Endothelial cell of umbilical vein (primary cell): Measurements from ENCODE around the gene KAT7. TPM values are rescaled to one million over a fixed set of nuclear protein-coding genes. Genes with fewer than 3 reads are reported as not detected.

Experiments used
- BruUV-seq: library from RNA; stranded (reverse); fragments of 400-500 nt; replicated peaks from 2 replicates; lab custom pipeline; 2021; lab: Mats Ljungman, UMichigan
- CTCF ChIA-PET: fragments of 300-600, 350-600 bp; sonication (Branson Sonifier 250); formaldehyde crosslinking; loops from one replicate; lab custom pipeline; 2021; ENCODE audit warnings: antibody characterized with exemption, inconsistent platforms; lab: Charles Lee
- POLR2A ChIA-PET: fragments of 300-600, 350-600 bp; sonication (Branson Sonifier 250); formaldehyde crosslinking; loops from one replicate; lab custom pipeline; 2021; ENCODE audit warnings: antibody characterized with exemption, inconsistent platforms; lab: Charles Lee
- DNase-seq: peaks from one replicate; pipeline ENCODE4 v3.0.0-alpha.2; 2011; ENCODE audit warnings: low read depth, low spot score
- FAIRE-seq: peaks from 2 replicates; lab custom pipeline; 2011; peaks lifted over from hg19 to GRCh38; lab: Jason Lieb, UNC
- H2AFZ ChIP-seq: 2 replicates; pipeline ENCODE4 v1.6.0; 2012; ENCODE audit warnings: low read depth, low read length, control low read depth, inconsistent platforms
- H3K27ac ChIP-seq: 2 replicates; pipeline ENCODE4 v1.5.1; 2011; ENCODE audit warnings: low read depth, mild to moderate bottlenecking, control low read depth, low read length, moderate library complexity; ENCODE audit not compliant: insufficient read depth
- H3K27me3 ChIP-seq, 2 experiments: 2 replicates each; pipeline versions ENCODE4 v1.6.0 to v1.6.1; 2011; ENCODE audit warnings: low read length in 2 of 2, mixed read lengths in 1 of 2; ENCODE audit not compliant: control insufficient read depth in 2 of 2, insufficient read depth in 2 of 2
- H3K36me3 ChIP-seq, 2 experiments: 2 replicates in 1 of 2; 3 replicates in 1 of 2; pipeline ENCODE4 v1.5.1; 2011; ENCODE audit warnings: low read length in 2 of 2, mild to moderate bottlenecking in 1 of 2, moderate library complexity in 1 of 2; ENCODE audit not compliant: control insufficient read depth in 2 of 2, insufficient read depth in 2 of 2; ENCODE audit errors: extremely low read depth in 1 of 2
- H3K4me1 ChIP-seq: 3 replicates; pipeline ENCODE4 v1.5.1; 2011; ENCODE audit warnings: mild to moderate bottlenecking, low read length; ENCODE audit not compliant: control insufficient read depth, insufficient read depth; ENCODE audit errors: extremely low read depth
- H3K4me2 ChIP-seq: 2 replicates; pipeline ENCODE4 v1.6.1; 2011; ENCODE audit warnings: low read length, control low read depth, mixed read lengths; ENCODE audit not compliant: insufficient read depth
- H3K4me3 ChIP-seq, 3 experiments: fragments of 200-600 bp in 1 of 3; sonication (generic), shearing (Covaris generic) in 1 of 3; replicated peaks in 1 of 3; 2 replicates each; pipeline ENCODE4 v1.5.1; 2011 to 2016; ENCODE audit warnings: control low read depth in 3 of 3, low read length in 3 of 3, mild to moderate bottlenecking in 2 of 3, inconsistent platforms in 1 of 3, low read depth in 1 of 3, moderate library complexity in 1 of 3; ENCODE audit not compliant: insufficient read depth in 1 of 3
- H3K79me2 ChIP-seq: 2 replicates; pipeline ENCODE4 v1.6.0; 2012; ENCODE audit warnings: low read length, inconsistent platforms; ENCODE audit not compliant: control insufficient read depth, insufficient read depth
- H3K9ac ChIP-seq: replicated peaks from 2 replicates; pipeline ENCODE3; 2011; ENCODE audit warnings: low read length, control low read depth; ENCODE audit not compliant: insufficient read depth; ENCODE audit errors: extremely low read depth
- H3K9me1 ChIP-seq: replicated peaks from 3 replicates; pipeline ENCODE4 v1.6.0; 2011; ENCODE audit warnings: mild to moderate bottlenecking, low read length; ENCODE audit not compliant: control insufficient read depth, insufficient read depth; ENCODE audit errors: extremely low read depth
- H3K9me3 ChIP-seq: replicated peaks from 2 replicates; pipeline ENCODE4 v1.5.1; 2012; ENCODE audit warnings: low read length, inconsistent platforms; ENCODE audit not compliant: control insufficient read depth, insufficient read depth
- H4K20me1 ChIP-seq: replicated peaks from 2 replicates; pipeline ENCODE3; 2011; ENCODE audit warnings: mild to moderate bottlenecking, low read length; ENCODE audit not compliant: control insufficient read depth, insufficient read depth; ENCODE audit errors: extremely low read depth
- EZH2 ChIP-seq: IDR thresholded peaks from 2 replicates; pipeline ENCODE4 v1.6.1; 2012; ENCODE audit warnings: borderline replicate concordance, low read depth, mild to moderate bottlenecking, moderate library complexity, low read length, inconsistent platforms; ENCODE audit not compliant: severe bottlenecking
- FOS ChIP-seq: IDR thresholded peaks from 2 replicates; pipeline ENCODE4 v1.6.1; 2011; ENCODE audit warnings: mild to moderate bottlenecking, low read length, moderate library complexity, borderline replicate concordance; ENCODE audit not compliant: insufficient read depth
- MYC ChIP-seq: IDR thresholded peaks from one replicate; pipeline ENCODE4 v1.6.1; 2011; ENCODE audit warnings: mild to moderate bottlenecking, low read depth, low read length
- POLR2A ChIP-seq: IDR thresholded peaks from 2 replicates; pipeline ENCODE4 v1.6.1; 2012; ENCODE audit warnings: low read depth, mild to moderate bottlenecking, control low read depth, low read length
- POLR2AphosphoS5 ChIP-seq: IDR thresholded peaks from 2 replicates; pipeline ENCODE4 v1.6.1; 2012; ENCODE audit warnings: low read depth, mild to moderate bottlenecking, control low read depth, low read length, moderate library complexity; ENCODE audit not compliant: insufficient read depth
- dilution Hi-C: fragments of 300-500 bp; cut with MboI; formaldehyde crosslinking; loops from one replicate; pipeline ENCODE4 v1.15.0; 2019; ENCODE audit warnings: low sequenced_read_pairs; ENCODE audit not compliant: extremely low pct_ligation_motif_present
- intact Hi-C: fragments of 100-400 bp; cut with micrococcal nuclease; formaldehyde crosslinking; loops from one replicate; pipeline ENCODE4 v1.10.0; 2022
- polyA plus RNA-seq, 4 experiments: library from polyadenylated mRNA; depleted of rRNA in 3 of 4; stranded (reverse) in 3 of 4; unstranded in 1 of 4; fragments of >200 nt; gene quantifications; 2 replicates each; pipeline versions ENCODE4 v1.2.1 to v1.2.3, GENCODE V29; 2011 to 2012; ENCODE audit warnings: missing spikeins in 1 of 4
- total RNA-seq: library from RNA; stranded (reverse); gene quantifications from 2 replicates; pipeline ENCODE4 v1.2.3, GENCODE V29; 2021
- TF ChIP-seq, protein P1 (sequence below): IDR thresholded peaks from 2 replicates; pipeline ENCODE4 v1.6.1; 2011; ENCODE audit not compliant: insufficient read depth, insufficient read length
- TF ChIP-seq, protein P2 (sequence below), 2 donors: IDR thresholded peaks; 1 replicate in 1 of 2; 2 replicates in 1 of 2; pipeline ENCODE4 v1.5.1; 2011; ENCODE audit warnings: low read length in 2 of 2, mild to moderate bottlenecking in 2 of 2, moderate library complexity in 2 of 2, control low read depth in 1 of 2, inconsistent platforms in 1 of 2, low read depth in 1 of 2; ENCODE audit not compliant: insufficient read depth in 1 of 2; ENCODE audit errors: extremely low read depth in 1 of 2

Gene KAT7
- total and polyA plus RNA-seq, 2 donors (not counting 3 experiments of a cell fraction or from before 2014, with no cell fraction given): 44.5 to 66.2 TPM

GRCh38 chr17:49839455-49839854, 51.0 kb downstream of the KAT7 start:
- TF ChIP-seq FOS: no peak
- TF ChIP-seq EZH2: no peak
- no peak for TF ChIP-seq POLR2A
- TF ChIP-seq MYC: no peak
- TF ChIP-seq, protein P1, sequence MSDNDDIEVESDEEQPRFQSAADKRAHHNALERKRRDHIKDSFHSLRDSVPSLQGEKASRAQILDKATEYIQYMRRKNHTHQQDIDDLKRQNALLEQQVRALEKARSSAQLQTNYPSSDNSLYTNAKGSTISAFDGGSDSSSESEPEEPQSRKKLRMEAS: no peak
- TF ChIP-seq, protein P2, sequence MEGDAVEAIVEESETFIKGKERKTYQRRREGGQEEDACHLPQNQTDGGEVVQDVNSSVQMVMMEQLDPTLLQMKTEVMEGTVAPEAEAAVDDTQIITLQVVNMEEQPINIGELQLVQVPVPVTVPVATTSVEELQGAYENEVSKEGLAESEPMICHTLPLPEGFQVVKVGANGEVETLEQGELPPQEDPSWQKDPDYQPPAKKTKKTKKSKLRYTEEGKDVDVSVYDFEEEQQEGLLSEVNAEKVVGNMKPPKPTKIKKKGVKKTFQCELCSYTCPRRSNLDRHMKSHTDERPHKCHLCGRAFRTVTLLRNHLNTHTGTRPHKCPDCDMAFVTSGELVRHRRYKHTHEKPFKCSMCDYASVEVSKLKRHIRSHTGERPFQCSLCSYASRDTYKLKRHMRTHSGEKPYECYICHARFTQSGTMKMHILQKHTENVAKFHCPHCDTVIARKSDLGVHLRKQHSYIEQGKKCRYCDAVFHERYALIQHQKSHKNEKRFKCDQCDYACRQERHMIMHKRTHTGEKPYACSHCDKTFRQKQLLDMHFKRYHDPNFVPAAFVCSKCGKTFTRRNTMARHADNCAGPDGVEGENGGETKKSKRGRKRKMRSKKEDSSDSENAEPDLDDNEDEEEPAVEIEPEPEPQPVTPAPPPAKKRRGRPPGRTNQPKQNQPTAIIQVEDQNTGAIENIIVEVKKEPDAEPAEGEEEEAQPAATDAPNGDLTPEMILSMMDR (IDR thresholded peaks at IDR 0.05; ENCODE audit: extremely low read depth in 1 of 2, insufficient read depth in 1 of 2, low read depth in 1 of 2, low read length in 2 of 2): no peak
- no peak for TF ChIP-seq POLR2AphosphoS5
- H3K9me1 ChIP-seq: no peaks in the 10 kb centered on the region
- no peak overlapping the region for H3K27ac ChIP-seq
- ChIA-PET POLR2A (no interaction called here), CTCF (interaction anchor here (0.7 to 0.9 kb wide), 2 partner anchors 24 to 132 kb away, joined by 3 read pairs; partner anchors contain the start of gene SLC35B1)
- no peak overlapping the region for H3K9ac ChIP-seq
- H3K9me3 ChIP-seq: no peaks in the 10 kb centered on the region
- no peak overlapping the region for H2AFZ ChIP-seq
- H3K36me3 ChIP-seq: no peaks in the 10 kb centered on the region
- no peaks in the 10 kb centered on the region for H3K27me3 ChIP-seq
- no peak overlapping the region for H3K4me3 ChIP-seq
- no peak for DNase-seq
- dilution Hi-C loops: no loop called here
- no peak overlapping the region for H3K4me2 ChIP-seq
- H4K20me1 ChIP-seq: no peaks in the 10 kb centered on the region
- peaks cover 38% of the 10 kb centered on the region for H3K4me1 ChIP-seq
- FAIRE-seq: no peak
- BruUV-seq: no TSS peak
- intact Hi-C loops: no loop called here
- H3K79me2 ChIP-seq: no peaks in the 10 kb centered on the region
